Measurements from ENCODE around the gene PRSS57. TPM values are rescaled to one million over a fixed set of nuclear protein-coding genes. Genes with fewer than 3 reads are reported as not detected.

PRSS57 gene
- total RNA-seq, 2 donors from 2014 or later: 1.4 TPM; not detected in 1

- H3K4me1 Mint-ChIP-seq (ENCODE audit: low read depth in 2 of 2): peaks cover 6 to 7% of the 10 kb centered on the region in 2 donors
- H3K27me3 Mint-ChIP-seq: no peaks in the 10 kb centered on the region
- ATAC-seq: no peak
- no peaks in the 10 kb centered on the region for H3K36me3 Mint-ChIP-seq
- no peak overlapping the region for H3K4me3 Mint-ChIP-seq
- no peak overlapping the region for H3K27ac Mint-ChIP-seq
- no peak for DNase-seq (ENCODE audit: low spot score)
- no peaks in the 10 kb centered on the region for H3K9me3 Mint-ChIP-seq
Observed at GRCh38 chr19:642767-643727, 52.2 kb downstream of the PRSS57 start.

- ATAC-seq (no peak), DNase-seq (ENCODE audit: low spot score) (no peak)
- Mint-ChIP-seq H3K4me3 (no peak overlapping the region), H3K27ac (no peak overlapping the region), H3K36me3 (no peaks in the 10 kb centered on the region), H3K4me1 (ENCODE audit: low read depth in 2 of 2) (peaks cover 6 to 10% of the 10 kb centered on the region in 2 donors), H3K9me3 (no peaks in the 10 kb centered on the region), H3K27me3 (no peaks in the 10 kb centered on the region)
Observed at GRCh38 chr19:641702-642101, 53.5 kb downstream of the PRSS57 start.

GRCh38 chr19:640606-641189 is 54.6 kb downstream of the PRSS57 start:
- H3K36me3 Mint-ChIP-seq: no peaks in the 10 kb centered on the region
- DNase-seq (ENCODE audit: low spot score) (no peak), ATAC-seq (no peak)
- H3K9me3 Mint-ChIP-seq: no peaks in the 10 kb centered on the region
- peaks cover 6 to 10% of the 10 kb centered on the region in 2 donors for H3K4me1 Mint-ChIP-seq (ENCODE audit: low read depth in 2 of 2)
- H3K4me3 Mint-ChIP-seq: no peak overlapping the region
- no peak overlapping the region for H3K27ac Mint-ChIP-seq
- no peaks in the 10 kb centered on the region for H3K27me3 Mint-ChIP-seq

GRCh38 chr19:640161-640558 is 55.1 kb downstream of the PRSS57 start:
- Mint-ChIP-seq H3K9me3 (no peaks in the 10 kb centered on the region), H3K36me3 (no peaks in the 10 kb centered on the region), H3K4me3 (no peak overlapping the region), H3K27ac (no peak overlapping the region), H3K27me3 (no peaks in the 10 kb centered on the region), H3K4me1 (ENCODE audit: low read depth in 2 of 2) (peaks cover 6 to 10% of the 10 kb centered on the region in 2 donors)
- DNase-seq (ENCODE audit: low spot score): no peak
- no peak for ATAC-seq

- Mint-ChIP-seq H3K27ac (peak within 1 kb of the TSS in 1 of 2 donors; percentile 60), H3K36me3 (no peaks in the 10 kb centered on the region)
- peak; percentile 97 to 98 for ATAC-seq
Observed at GRCh38 chr19:639253-640160, 55.7 kb downstream of the PRSS57 start, which contains the start of gene FGF22. TSS of gene FGF22 (plus strand) at chr19:639879. CDS start at chr19:639926, 47 bp downstream.

GRCh38 chr19:638906-639252 is 56.4 kb downstream of the PRSS57 start:
- Mint-ChIP-seq H3K4me1 (ENCODE audit: low read depth in 2 of 2) (peaks cover 10 to 12% of the 10 kb centered on the region in 2 donors), H3K27me3 (no peaks in the 10 kb centered on the region), H3K36me3 (no peaks in the 10 kb centered on the region), H3K27ac (peak overlapping the region in 1 of 2 donors; percentile 60), H3K9me3 (no peaks in the 10 kb centered on the region), H3K4me3 (peak overlapping the region; percentile 80)
- no peak for ATAC-seq
- DNase-seq (ENCODE audit: low spot score): no peak

More at GRCh38 chr19:639253-640160, 55.7 kb downstream of the PRSS57 start, which contains the start of gene FGF22:
- no peaks in the 10 kb centered on the region for H3K9me3 Mint-ChIP-seq
- H3K27me3 Mint-ChIP-seq: no peaks in the 10 kb centered on the region
- DNase-seq (ENCODE audit: low spot score): peak; percentile 96
- peaks cover 6 to 10% of the 10 kb centered on the region in 2 donors for H3K4me1 Mint-ChIP-seq (ENCODE audit: low read depth in 2 of 2)
- H3K4me3 Mint-ChIP-seq: peak within 1 kb of the TSS; percentile 80

Other genes starting within 250 kb of the PRSS57 start
- under 1 TPM in 1 of 2 donors, not detected in 1; 0.67 TPM for gene SHC2, start 234.4 kb downstream of the PRSS57 start, total RNA-seq
- under 1 TPM in 1 of 2 donors, not detected in 1; 0.33 TPM for gene MADCAM1, start 199.0 kb downstream of the PRSS57 start, total RNA-seq
- 10 to 100 TPM; 16.3 to 17.7 TPM for gene TPGS1, start 188.0 kb downstream of the PRSS57 start, total RNA-seq
- gene CDC34, start 163.7 kb downstream of the PRSS57 start, total RNA-seq: 10 to 100 TPM; 46.5 to 73.2 TPM
- 10 to 100 TPM; 34.5 to 49.7 TPM for gene GZMM, start 151.4 kb downstream of the PRSS57 start, total RNA-seq
- 100 to 1,000 TPM; 236 to 274 TPM for gene BSG, start 122.9 kb downstream of the PRSS57 start, total RNA-seq
- gene HCN2, start 105.6 kb downstream of the PRSS57 start, total RNA-seq: under 1 TPM; 0.29 to 0.64 TPM
- 100 to 1,000 TPM in 1 of 2 donors, 10 to 100 TPM in 1; 55.0 to 104 TPM for gene POLRMT, start 61.9 kb downstream of the PRSS57 start, total RNA-seq
- gene FGF22, start 55.6 kb downstream of the PRSS57 start, total RNA-seq: not detected
- gene RNF126, start 32.2 kb downstream of the PRSS57 start, total RNA-seq: 100 to 1,000 TPM in 1 of 2 donors, 10 to 100 TPM in 1; 77.7 to 138 TPM
- gene FSTL3, start 19.1 kb downstream of the PRSS57 start, total RNA-seq: 1 to 10 TPM; 1.7 to 3.6 TPM
- not detected for gene PALM, start 13.5 kb upstream of the PRSS57 start, total RNA-seq
- gene MISP, start 55.7 kb upstream of the PRSS57 start, total RNA-seq: not detected
- 100 to 1,000 TPM; 604 to 619 TPM for gene PTBP1, start 102.0 kb upstream of the PRSS57 start, total RNA-seq
- gene PLPPR3, start 126.5 kb upstream of the PRSS57 start, total RNA-seq: not detected
- gene AZU1, start 132.4 kb upstream of the PRSS57 start, total RNA-seq: under 1 TPM; 0.25 to 0.36 TPM
- not detected for gene PRTN3, start 145.5 kb upstream of the PRSS57 start, total RNA-seq
- gene ELANE, start 156.9 kb upstream of the PRSS57 start, total RNA-seq: not detected
- under 1 TPM in 1 of 2 donors, not detected in 1; 0.53 TPM for gene CFD, start 164.2 kb upstream of the PRSS57 start, total RNA-seq
- 10 to 100 TPM; 46.4 to 79.6 TPM for gene MED16, start 197.7 kb upstream of the PRSS57 start, total RNA-seq
- not detected for gene RNU6-9, start 198.0 kb upstream of the PRSS57 start, total RNA-seq
- 10 to 100 TPM; 48.4 to 68.3 TPM for gene R3HDM4, start 217.8 kb upstream of the PRSS57 start, total RNA-seq
- 1 to 10 TPM in 1 of 2 donors, not detected in 1; 1.1 TPM for gene KISS1R, start 221.9 kb upstream of the PRSS57 start, total RNA-seq
- gene ARID3A, start 230.6 kb upstream of the PRSS57 start, total RNA-seq: 10 to 100 TPM; 42.8 to 46.1 TPM